GM19193 (cell line): ENCODE results near the gene CYSRT1.

Experiments used
- POLR2A ChIP-seq: IDR thresholded peaks from 4 replicates; pipeline ENCODE4 v1.6.1; 2011; ENCODE audit not compliant: insufficient read depth, insufficient read length; ENCODE audit errors: extremely low read depth

CYSRT1 gene

DNA sequence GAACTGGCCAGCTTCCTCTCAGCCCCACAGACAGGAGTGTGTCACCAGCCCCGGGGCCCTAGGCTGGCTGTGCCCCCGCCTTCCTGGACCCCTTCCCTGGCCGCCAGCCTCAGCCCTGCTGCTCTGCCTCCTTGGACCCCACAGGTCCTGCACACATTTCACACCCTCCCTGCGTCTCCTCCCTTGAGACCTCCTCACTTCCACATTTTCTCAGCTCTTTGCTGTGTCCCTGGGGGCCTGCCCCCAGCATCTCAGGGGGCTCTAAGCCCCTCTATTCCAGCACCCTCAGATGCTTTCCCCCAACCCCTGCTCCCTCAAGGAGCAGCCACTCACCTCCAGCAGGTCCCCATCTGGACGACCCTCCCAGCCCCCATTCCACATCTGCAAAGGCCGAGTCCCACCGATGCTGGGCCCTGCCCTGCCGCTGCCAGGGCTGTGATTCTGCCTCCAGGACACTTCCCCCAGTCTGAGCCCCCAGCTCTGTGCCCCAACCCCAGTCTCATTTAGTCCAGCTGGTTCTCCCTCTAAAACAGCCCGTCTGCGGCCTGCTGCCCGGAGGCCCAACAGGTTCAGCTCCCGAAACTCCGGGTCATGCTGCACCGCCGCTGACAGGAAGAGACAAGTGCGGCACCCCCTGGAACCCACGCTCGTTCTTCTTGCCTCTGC is 9.9 kb downstream of the CYSRT1 start:
- no peak for TF ChIP-seq POLR2A

DNA sequence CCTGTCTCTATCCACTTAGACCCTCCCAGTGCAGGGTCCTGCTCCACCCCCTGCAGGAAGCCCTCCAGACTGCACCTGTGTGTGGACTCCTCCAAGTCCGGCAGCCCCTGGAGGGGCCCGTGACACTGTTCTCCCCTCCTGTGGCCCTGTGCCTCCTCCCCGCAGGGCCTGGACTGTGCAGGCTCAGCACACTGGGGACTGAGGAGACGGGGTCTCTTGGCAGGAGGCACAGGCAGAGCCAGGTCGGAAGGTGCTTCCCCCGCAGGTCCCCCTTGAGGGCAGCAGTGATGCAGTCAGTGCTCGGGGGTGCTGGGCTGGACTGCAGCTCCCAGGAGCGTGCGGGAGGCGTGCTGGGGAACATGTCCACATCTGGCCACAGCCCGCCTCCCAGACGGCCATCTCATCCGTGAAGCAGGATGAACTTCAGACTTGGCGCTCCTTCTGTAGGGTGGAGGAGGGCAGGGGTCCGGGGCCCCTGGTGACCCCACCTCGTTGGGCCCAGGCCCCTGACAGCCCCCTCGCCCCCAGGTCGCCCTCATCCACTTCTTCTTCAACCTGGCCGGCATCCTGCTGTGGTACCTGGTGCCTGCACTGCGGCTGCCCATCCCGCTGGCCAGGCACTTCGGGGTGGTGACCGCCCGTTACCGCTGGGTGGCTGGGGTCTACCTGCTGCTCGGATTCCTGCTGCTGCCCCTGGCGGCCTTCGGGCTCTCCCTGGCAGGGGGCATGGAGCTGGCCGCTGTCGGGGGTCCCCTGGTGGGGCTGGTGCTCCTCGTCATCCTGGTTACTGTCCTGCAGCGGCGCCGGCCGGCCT is 10.7 kb downstream of the CYSRT1 start:
- TF ChIP-seq POLR2A: no peak

DNA sequence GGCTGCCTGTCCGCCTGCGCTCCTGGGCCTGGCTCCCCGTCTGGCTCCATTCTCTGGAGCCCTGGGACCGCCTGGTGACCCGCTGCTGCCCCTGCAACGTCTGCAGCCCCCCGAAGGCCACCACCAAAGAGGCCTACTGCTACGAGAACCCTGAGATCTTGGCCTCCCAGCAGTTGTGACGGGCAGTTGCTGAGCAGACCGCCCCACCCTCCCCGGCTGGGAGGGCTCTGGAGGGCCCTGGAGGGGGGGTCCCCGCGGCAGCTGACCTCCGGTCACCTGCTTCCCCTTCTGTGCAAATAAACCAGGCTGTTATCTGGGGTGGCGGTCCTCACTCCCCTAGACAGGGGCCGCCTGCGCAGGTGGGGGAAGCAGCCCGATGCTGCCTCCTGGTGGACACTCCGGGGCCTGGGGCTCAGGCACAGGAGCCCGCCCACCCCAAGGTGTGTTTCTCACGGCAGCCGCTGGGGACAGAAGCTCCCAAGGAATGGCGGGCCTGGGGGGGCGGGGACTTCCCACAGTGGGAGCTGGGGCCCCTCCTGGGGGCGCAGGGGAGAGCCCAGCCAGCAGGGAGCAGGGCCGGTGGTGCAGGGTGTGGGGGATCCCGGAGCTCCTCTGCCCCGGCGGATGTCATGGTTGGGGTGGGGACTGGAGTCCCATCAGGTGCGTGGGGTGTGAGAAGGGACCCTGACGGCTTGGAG is 11.4 kb downstream of the CYSRT1 start:
- peak; percentile 36 for TF ChIP-seq POLR2A

DNA sequence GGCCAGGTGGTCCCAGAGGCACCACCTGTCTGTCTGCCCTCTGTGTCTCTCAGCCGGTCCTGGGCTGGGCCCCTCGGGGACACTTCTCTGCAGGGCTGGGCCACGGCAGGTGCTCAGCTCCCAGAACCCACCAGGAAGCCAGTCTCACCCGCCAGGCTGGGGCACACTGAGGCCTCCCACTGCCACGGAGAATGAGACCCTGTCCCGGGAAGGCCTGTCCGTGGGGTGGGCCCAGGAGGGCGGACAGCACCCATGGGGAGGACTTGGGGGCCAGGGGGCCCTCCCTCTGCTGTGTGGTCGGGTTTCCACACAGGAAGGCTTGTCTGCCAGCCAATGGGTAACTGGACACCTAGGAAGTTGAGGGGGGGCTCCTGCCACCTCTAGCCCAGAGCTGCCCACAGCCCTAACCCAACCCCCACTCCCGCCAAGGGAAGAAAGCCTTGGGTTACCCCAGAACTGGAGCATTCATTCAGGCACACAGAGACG is 12.0 kb downstream of the CYSRT1 start:
- TF ChIP-seq POLR2A: no peak

DNA sequence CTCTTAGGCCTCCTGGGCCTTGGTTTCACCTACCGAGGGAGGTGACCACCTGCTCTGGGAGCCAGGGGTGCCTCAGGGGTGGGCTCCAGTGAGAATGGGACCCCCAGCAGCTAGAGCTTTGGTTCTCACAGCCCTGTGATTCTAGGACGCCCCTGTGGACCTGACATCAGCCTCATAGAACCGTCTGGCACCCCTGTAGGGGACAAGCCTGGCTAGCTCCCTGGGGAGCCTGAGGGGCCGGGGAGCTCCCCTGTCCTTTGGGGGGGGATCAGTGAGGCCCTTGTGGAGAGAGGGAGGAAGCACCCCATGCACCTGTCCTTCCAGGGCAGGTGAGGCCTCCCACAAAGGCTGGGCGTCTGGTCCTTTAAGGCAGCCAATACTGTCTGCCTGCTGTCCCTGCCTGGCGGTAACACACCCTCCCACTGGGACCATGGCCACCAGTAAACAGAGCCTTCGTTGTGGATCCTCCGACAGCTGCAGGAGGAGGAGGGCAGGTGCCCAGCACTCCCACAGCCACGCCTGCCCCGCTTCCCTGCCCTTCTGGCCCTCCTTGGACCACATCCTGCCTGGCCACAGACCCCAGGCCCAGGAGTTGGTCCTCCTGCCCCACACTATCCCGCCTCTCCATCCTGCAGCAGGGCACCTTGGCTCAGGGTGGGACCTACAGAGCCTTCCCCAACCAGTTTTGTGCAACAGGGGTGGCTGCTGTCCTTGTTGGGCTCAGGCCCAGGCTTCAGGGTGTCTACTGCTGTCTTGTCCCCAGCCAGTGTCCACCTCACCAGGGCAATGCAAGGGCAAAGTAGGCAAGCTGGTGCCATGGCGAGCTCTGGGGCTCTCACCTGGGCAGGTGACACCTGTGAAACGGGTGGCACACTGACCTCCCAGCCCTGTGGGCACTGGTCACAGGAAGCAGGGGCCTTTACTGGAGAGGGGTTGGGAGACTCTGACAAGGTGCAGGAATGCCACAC is 13.1 kb downstream of the CYSRT1 start:
- no peak for TF ChIP-seq POLR2A

DNA sequence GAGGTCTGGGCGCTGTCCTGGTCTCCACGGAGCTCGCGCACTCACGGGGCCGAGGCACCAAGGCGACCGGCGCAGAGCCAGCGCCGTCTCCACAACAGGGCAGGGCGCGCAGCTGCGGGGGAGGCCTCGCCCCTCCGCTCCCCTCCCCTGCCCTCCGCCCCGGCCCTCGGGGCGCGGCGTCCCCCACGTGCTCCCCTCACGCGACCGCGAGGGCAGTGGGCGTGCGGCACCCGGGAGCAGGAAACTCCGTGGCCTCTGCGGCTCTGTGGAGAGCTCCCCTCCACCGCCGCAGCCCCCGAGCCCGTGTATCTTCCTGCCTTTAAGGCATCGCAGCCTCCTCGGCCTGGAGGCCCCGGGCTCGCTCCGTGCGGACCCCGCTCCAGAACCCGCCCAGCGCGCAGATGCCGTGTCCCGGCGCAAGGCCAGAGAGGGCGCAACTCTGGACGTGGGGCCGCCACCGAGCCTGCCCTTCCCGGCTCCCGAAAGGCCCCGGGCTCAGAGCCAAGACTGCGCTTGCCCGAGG is 15.4 kb downstream of the CYSRT1 start:
- TF ChIP-seq POLR2A: peak; percentile 50

DNA sequence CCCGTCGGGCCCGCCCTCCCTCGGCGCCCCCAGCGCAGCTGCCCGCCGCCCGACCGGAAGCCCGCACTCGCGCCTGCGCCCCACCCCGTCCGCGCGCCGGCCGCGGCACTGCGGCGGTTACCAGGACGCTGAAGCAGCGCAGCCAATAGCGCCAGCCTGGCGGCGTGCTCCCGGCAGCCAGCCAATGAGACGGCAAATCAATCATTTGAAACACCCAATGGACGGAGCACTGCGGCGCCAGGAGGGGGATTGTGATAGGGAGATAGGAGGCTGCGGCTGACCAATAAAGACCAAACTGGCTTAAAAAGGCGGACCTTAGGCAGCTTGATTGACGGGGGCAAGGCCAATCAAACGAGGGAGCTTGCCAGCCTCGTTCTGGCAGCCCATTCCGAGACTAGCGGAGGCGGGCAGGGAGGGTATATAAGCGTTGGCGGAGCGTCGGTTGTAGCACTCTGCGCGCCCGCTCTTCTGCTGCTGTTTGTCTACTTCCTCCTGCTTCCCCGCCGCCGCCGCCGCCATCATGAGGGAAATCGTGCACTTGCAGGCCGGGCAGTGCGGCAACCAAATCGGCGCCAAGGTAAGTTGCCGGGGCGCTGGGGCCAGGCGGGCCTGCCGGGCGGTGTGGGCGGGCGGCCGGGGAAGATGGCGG is 16.0 kb downstream of the CYSRT1 start, which contains the start of gene TUBB4B:
Gene TUBB4B (plus strand): TSS at position 447 of the 649 bp plus-strand sequence. CDS start 74 bp downstream, at position 521.
- TF ChIP-seq POLR2A: peak; percentile 100

DNA sequence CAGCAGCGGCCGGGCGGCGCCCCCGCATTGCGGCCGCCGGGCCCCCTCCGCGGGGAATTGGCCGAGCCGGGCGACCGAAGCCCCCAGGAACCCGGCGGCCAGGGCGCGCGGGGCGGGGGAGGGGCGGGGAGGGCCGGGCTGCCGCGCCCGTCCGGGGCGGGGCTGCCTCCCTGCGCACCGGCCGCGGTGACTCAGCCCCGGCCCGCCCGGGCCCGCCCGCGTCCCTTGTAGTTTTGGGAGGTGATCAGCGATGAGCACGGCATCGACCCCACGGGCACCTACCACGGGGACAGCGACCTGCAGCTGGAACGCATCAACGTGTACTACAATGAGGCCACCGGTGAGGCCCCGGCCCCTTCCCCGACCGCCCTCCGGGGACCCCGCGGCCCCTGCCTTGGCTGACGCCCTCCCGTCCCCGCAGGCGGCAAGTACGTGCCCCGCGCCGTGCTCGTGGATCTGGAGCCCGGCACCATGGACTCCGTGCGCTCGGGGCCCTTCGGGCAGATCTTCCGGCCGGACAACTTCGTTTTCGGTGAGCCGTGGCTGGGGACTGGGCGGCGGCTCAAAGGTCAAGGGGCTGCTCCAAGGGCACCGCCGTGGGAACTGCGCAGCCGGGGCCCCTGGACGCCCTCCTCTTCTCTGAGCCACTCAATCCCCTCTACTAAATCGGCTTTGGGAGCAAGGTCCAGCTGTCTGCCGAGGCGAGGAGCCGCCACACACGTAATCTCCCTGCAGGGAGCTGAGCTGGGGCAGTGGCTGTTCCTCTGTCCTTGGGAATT is 16.7 kb downstream of the CYSRT1 start:
- TF ChIP-seq POLR2A: no peak

DNA sequence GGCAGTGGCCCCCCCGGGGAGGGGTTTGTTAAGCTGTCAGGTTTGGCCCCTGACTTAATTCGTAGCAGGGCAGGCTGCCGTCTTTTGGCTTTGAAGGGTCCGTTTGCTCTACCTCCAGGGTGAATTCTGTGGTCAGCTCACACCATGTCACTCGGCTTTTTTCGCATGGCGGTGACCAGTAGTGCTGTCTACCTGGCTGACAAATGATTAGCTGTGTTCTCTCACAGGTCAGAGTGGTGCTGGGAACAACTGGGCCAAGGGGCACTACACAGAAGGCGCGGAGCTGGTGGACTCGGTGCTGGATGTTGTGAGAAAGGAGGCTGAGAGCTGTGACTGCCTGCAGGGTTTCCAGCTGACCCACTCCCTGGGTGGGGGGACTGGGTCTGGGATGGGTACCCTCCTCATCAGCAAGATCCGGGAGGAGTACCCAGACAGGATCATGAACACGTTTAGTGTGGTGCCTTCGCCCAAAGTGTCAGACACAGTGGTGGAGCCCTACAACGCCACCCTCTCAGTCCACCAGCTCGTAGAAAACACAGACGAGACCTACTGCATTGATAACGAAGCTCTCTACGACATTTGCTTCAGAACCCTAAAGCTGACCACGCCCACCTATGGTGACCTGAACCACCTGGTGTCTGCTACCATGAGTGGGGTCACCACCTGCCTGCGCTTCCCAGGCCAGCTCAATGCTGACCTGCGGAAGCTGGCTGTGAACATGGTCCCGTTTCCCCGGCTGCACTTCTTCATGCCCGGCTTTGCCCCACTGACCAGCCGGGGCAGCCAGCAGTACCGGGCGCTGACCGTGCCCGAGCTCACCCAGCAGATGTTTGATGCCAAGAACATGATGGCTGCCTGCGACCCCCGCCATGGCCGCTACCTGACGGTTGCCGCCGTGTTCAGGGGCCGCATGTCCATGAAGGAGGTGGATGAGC is 17.6 kb downstream of the CYSRT1 start:
- TF ChIP-seq POLR2A: no peak

DNA sequence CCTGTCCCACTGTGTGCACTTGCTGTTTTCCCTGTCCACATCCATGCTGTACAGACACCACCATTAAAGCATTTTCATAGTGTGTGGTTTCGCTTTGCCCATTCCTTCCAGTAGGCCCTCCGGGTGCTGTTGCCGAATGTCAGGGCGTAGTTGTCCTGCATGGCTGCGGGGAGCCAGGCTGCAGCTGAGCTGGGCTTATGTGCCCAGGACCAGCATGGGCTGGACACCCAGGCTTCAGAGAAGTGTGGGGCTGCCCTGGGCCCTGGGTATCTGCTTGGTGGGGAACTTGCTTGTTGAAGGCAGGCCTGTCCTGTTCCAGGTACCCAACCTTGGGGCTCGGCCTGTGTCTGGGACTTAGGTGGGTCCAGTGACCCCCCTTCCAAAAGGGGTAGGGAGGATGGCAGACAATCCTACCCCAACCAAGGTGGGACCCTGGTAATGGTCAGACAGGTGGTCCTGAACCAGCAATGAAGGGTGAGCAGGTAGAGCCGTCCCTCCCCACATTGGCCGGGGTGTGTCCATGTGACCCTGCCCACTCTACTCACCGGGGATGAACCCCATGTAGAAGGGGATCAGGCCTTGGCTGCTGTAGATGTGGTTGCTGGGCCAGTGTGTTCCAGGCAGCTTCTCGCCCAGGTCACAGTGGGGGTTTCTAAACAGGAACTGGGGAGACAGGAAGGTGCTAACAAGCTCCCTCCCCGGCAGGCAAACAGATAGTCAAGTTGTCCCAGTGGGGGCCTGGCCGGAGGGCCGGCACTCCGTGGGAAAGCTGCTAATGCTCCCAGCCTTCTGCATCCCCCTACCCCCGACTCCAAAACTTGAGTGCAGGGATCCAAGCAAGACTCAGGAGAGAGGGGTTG is 18.9 kb downstream of the CYSRT1 start:
- peak; percentile 57 for TF ChIP-seq POLR2A

DNA sequence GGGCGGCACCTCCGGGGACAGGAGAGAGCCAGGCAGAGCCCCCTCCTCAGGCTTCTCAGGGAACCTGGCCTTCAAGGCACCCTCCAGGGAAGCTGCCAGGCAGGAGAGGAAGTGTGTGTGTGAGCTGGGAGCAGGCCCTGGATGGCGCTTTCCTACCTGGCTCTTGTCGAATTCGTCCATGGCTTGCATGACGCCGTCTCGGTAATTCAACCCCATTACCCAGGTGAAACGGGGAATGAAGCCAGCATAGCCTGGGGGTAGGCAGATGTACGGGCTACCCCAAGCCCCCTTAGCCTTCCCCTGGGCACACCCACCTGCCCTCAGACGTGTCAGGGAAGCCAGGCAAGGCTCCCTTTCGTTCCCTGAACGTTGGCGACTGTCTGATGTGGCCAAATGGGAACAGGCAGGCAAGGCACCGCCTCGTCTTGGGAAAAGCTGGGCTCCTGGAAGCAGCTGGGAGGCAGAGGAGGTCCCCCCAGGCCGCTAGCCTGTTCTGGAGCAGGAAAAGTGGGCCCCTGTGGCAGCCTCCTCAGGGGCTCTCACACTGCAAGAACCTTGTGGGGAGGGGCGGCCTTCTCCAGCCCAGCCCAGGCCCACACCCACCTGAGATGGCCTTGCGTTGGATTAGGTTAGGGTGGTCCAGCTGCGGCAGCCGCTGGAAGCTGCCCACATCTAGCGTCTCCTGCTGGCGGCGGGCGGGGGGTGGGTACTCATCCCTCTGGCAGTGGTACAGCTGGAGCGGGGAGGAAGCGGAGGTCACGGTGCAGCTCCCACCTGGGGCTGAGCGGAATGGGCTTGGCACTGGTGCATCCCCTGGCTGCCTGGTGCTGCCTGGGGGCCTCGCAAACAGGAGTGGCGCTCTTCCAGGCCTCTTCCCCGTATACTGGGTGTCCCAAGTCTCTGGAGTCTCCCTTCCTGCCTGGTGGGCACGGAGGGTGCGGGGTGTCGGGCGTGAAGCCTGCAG is 19.8 kb downstream of the CYSRT1 start:
- TF ChIP-seq POLR2A: no peak
